ENCODE results near the gene TSKU. TPM values are rescaled to one million over a fixed set of nuclear protein-coding genes. Genes with fewer than 3 reads are reported as not detected.
A peak's percentile ranks its signal among the peaks of the same experiment; 100 is the strongest.

TSKU gene
- total RNA-seq, 4 donors from 2014 or later = 10.2 to 23.9 (median 15.8) TPM

DNA sequence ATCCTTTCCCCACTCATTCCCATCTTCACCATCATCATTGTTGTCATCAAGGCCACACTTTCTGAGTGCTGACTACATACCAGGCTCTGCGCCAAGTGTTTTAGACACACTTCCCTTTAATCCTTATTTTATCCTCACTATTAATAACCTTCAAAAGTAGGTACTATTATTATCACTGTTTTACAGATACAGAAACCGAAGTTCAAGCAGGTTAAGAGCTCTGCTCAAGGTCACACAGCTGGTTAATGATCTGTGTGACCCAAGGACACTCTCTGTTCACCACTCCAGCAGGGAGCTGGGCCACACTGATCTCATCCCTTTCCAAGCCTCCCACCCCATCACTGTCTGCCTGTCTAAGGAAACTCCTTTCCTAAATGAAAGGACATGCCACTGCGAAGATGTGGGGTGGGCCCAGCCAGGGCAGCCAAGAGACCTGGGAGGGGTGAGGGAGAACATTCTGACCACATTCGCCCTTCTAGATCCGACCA, 17.2 kb upstream of the TSKU start:
- H3K9me3 ChIP-seq = no peaks in the 10 kb centered on the region
- peaks cover 8 to 26% of the 10 kb centered on the region in 2 donors for H3K4me1 ChIP-seq
- DNase-seq (no peak), ATAC-seq (no peak)
- H3K36me3 ChIP-seq = no peaks in the 10 kb centered on the region
- no peaks in the 10 kb centered on the region for H3K27me3 ChIP-seq
- no peak overlapping the region for H3K4me3 ChIP-seq
- no peak overlapping the region for H3K27ac ChIP-seq
- intact Hi-C loops (cut with DNase I; ENCODE audit: low total_unique reads) = no loop called here
- in situ Hi-C loops (cut with MboI; ENCODE audit: low sequenced_read_pairs in 4 of 4) = no loop called here
- TF ChIP-seq CTCF (IDR thresholded peaks at IDR 0.05 in 4 of 5, conservative IDR thresholded peaks at IDR 0.05 in 1 of 5) = no peak
- no peak for TF ChIP-seq POLR2A (IDR thresholded peaks at IDR 0.05)

DNA sequence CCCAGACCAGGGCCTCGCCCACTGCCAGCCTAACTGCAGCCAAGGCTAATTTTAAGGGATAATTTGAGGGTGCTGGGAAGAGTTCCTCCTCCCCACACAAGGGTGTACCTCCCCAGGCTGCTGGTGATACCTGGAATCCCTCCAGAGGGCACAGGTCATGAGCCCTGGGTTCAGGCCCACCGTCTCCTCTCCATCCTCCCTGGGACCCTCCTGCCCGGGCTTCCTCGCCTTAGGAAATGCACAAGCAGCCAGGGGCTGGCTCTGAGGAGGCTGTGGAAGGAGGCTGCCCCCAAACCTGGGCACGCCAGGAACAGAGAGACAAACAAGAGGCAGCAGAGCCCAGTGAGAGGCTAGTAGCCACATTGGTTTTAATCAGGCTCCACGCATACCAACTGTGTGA, 16.6 kb upstream of the TSKU start:
- Histone ChIP-seq H3K27me3 (no peaks in the 10 kb centered on the region), H3K9me3 (no peaks in the 10 kb centered on the region), H3K4me1 (peaks cover 14 to 30% of the 10 kb centered on the region in 2 donors), H3K27ac (no peak overlapping the region), H3K36me3 (no peaks in the 10 kb centered on the region), H3K4me3 (no peak overlapping the region)
- no peak for DNase-seq
- intact Hi-C loops (cut with DNase I; ENCODE audit: low total_unique reads) (no loop called here), in situ Hi-C loops (cut with MboI; ENCODE audit: low sequenced_read_pairs in 4 of 4) (no loop called here)
- ATAC-seq = no peak
- no peak for TF ChIP-seq POLR2A (IDR thresholded peaks at IDR 0.05)
- no peak for TF ChIP-seq CTCF (IDR thresholded peaks at IDR 0.05 in 4 of 5, conservative IDR thresholded peaks at IDR 0.05 in 1 of 5)

- intact Hi-C loops (cut with DNase I; ENCODE audit: low total_unique reads) (no loop called here), in situ Hi-C loops (cut with MboI; ENCODE audit: low sequenced_read_pairs in 4 of 4) (no loop called here)
- no peak for TF ChIP-seq POLR2A (IDR thresholded peaks at IDR 0.05)
- TF ChIP-seq CTCF (IDR thresholded peaks at IDR 0.05 in 4 of 5, conservative IDR thresholded peaks at IDR 0.05 in 1 of 5) = no peak
- H3K4me1 ChIP-seq = peaks cover 24 to 42% of the 10 kb centered on the region in 2 donors
- H3K27ac ChIP-seq = peak overlapping the region in 1 of 4 donors; percentile 31
- H3K27me3 ChIP-seq = no peaks in the 10 kb centered on the region
- DNase-seq = no peak
- H3K9me3 ChIP-seq = no peaks in the 10 kb centered on the region
- ATAC-seq = no peak
- no peaks in the 10 kb centered on the region for H3K36me3 ChIP-seq
- H3K4me3 ChIP-seq = no peak overlapping the region
Observed at GRCh38 chr11:76767659-76768058, 15.5 kb upstream of the TSKU start.

- TF ChIP-seq POLR2A (IDR thresholded peaks at IDR 0.05) (no peak), CTCF (IDR thresholded peaks at IDR 0.05 in 4 of 5, conservative IDR thresholded peaks at IDR 0.05 in 1 of 5) (no peak)
- Histone ChIP-seq H3K9me3 (no peaks in the 10 kb centered on the region), H3K27ac (peak overlapping the region in 3 of 4 donors; percentile 11 to 31 (median 26)), H3K36me3 (no peaks in the 10 kb centered on the region), H3K4me3 (no peak overlapping the region), H3K4me1 (peaks cover 31 to 46% of the 10 kb centered on the region in 2 donors), H3K27me3 (no peaks in the 10 kb centered on the region)
- DNase-seq = peak in 1 of 2 donors; percentile 59
- intact Hi-C loops (cut with DNase I; ENCODE audit: low total_unique reads) (no loop called here), in situ Hi-C loops (cut with MboI; ENCODE audit: low sequenced_read_pairs in 4 of 4) (no loop called here)
- peak; percentile 28 to 34 for ATAC-seq
Observed at GRCh38 chr11:76768088-76768908, 14.9 kb upstream of the TSKU start.
